Neural crest cell (in vitro differentiated cells): ENCODE results near the gene GUCA1A. TPM values are rescaled to one million over a fixed set of nuclear protein-coding genes. Genes with fewer than 3 reads are reported as not detected.
"Not testable (repeated sequence)": the region's sequence is repeated elsewhere in the genome, so short reads cannot be mapped to it uniquely, and the experiment has no call there.

Source experiments
- DNase-seq: peaks from one replicate; pipeline ENCODE4 v3.0.0; 2021; ENCODE audit warnings: low read depth, mixed read lengths, low spot score
- H3K27ac Mint-ChIP-seq: one replicate; pipeline ENCODE4 v1.8.0; 2021; ENCODE audit warnings: mild to moderate bottlenecking, mixed read lengths; ENCODE audit not compliant: unreplicated experiment
- H3K27me3 Mint-ChIP-seq: 2 replicates; pipeline ENCODE4 v1.8.0; 2021; ENCODE audit warnings: low read depth, mild to moderate bottlenecking, mixed read lengths
- H3K36me3 Mint-ChIP-seq: 2 replicates; pipeline ENCODE4 v1.8.0; 2021; ENCODE audit warnings: low read depth, mild to moderate bottlenecking, mixed read lengths
- H3K4me1 Mint-ChIP-seq: 2 replicates; pipeline ENCODE4 v1.8.0; 2021; ENCODE audit warnings: mixed read lengths
- H3K4me3 Mint-ChIP-seq: one replicate; pipeline ENCODE4 v1.8.0; 2021; ENCODE audit warnings: mild to moderate bottlenecking, mixed read lengths
- H3K9me3 Mint-ChIP-seq: 2 replicates; pipeline ENCODE4 v1.8.0; 2021; ENCODE audit warnings: mixed read lengths
- CTCF ChIP-seq: fragments of 200-600 bp; sonication (generic); conservative IDR thresholded peaks from 2 replicates; pipeline ENCODE4 v1.5.0; 2021; ENCODE audit warnings: antibody characterized with exemption, mild to moderate bottlenecking
- total RNA-seq: library from RNA; stranded (reverse); gene quantifications from 2 replicates; pipeline ENCODE4 v1.2.1, GENCODE V29; 2021

The GUCA1A gene
- total RNA-seq, 1 donor from 2014 or later = 1.3 TPM

GRCh38 chr6:42148058-42148457, 25.1 kb upstream of the GUCA1A start:
- Mint-ChIP-seq H3K36me3 (no peaks in the 10 kb centered on the region), H3K27ac (no peak overlapping the region), H3K9me3 (no peaks in the 10 kb centered on the region), H3K4me1 (no peaks in the 10 kb centered on the region), H3K27me3 (peaks cover 29% of the 10 kb centered on the region), H3K4me3 (no peak overlapping the region)
- no peak for TF ChIP-seq CTCF
- no peak for DNase-seq

- peaks cover 17% of the 10 kb centered on the region for H3K27me3 Mint-ChIP-seq
- no peak for TF ChIP-seq CTCF
- H3K4me1 Mint-ChIP-seq = no peaks in the 10 kb centered on the region
- H3K4me3 Mint-ChIP-seq = no peak overlapping the region
- no peak for DNase-seq
- H3K27ac Mint-ChIP-seq = no peak overlapping the region
- H3K36me3 Mint-ChIP-seq = no peaks in the 10 kb centered on the region
- H3K9me3 Mint-ChIP-seq = no peaks in the 10 kb centered on the region
These were observed 22.9 kb upstream of the GUCA1A start for GRCh38 chr6:42150254-42150653.

DNA sequence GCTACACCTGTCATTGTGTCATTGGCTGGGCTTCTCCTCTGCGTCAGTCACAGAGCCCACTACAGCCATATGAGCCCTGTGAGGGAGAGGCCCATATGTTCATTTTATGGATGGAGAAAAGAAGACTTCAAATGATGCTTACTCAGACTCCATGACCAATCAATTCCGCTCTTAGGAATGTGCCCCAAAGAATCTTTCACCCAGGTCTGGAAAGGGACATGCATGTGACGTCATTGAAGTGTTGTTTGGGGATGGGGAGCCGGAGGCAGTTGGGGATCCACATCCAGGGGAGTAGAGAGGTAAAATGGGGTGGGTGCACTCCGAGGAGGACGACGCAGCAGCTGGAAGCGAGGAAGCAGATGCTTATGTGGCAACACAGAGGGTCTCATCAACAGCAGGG, 21.1 kb upstream of the GUCA1A start:
- Mint-ChIP-seq H3K9me3 (no peaks in the 10 kb centered on the region), H3K4me3 (no peak overlapping the region), H3K27ac (no peak overlapping the region), H3K27me3 (peaks cover 14% of the 10 kb centered on the region), H3K36me3 (no peaks in the 10 kb centered on the region), H3K4me1 (no peaks in the 10 kb centered on the region)
- TF ChIP-seq CTCF = no peak
- DNase-seq = no peak

DNA sequence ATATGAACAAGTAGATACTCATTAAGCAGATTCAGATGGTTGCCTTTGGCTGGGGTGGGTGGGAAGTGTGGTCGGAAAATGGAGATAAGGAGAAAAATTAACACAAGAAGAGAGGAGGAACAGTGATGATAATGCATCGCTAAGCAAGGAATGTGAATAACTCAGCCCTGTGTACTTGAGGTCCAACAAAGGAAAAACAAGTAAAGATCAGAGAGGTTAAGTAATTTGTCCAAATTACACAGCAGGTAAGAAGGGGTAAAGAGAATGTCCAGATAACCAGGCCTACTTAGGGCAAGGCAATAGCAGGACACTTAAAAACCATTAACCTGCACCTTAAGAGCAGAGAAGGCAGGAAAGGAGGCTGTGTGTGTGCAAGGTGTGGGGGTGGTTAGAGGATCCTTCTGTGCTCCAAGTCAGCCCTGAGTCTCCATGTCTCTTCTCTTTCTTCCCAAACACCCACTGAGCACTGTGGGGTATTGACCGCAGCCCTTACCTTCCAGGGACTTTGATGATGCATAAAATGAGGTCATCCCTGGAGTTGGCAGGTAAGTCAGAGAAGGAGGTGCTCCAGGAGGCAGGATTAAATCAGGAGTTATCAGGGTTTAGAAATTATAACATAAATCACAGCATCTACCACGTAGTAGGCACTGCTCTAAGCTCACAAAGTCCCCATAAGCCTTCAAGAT, 20.5 kb upstream of the GUCA1A start:
- not testable (repeated sequence) for H3K36me3 Mint-ChIP-seq, H3K4me1 Mint-ChIP-seq

GRCh38 chr6:42153921-42154320, 19.2 kb upstream of the GUCA1A start:
- Mint-ChIP-seq H3K27ac (no peak overlapping the region), H3K4me1 (no peaks in the 10 kb centered on the region), H3K4me3 (no peak overlapping the region), H3K9me3 (no peaks in the 10 kb centered on the region), H3K27me3 (peaks cover 11% of the 10 kb centered on the region), H3K36me3 (no peaks in the 10 kb centered on the region)
- no peak for DNase-seq
- TF ChIP-seq CTCF = no peak

More for the DNA sequence above, 20.5 kb upstream of the GUCA1A start:
- not testable (repeated sequence) for H3K9me3 Mint-ChIP-seq, H3K27ac Mint-ChIP-seq, H3K4me3 Mint-ChIP-seq, DNase-seq
- H3K27me3 Mint-ChIP-seq = peaks cover 14% of the 10 kb centered on the region

DNA sequence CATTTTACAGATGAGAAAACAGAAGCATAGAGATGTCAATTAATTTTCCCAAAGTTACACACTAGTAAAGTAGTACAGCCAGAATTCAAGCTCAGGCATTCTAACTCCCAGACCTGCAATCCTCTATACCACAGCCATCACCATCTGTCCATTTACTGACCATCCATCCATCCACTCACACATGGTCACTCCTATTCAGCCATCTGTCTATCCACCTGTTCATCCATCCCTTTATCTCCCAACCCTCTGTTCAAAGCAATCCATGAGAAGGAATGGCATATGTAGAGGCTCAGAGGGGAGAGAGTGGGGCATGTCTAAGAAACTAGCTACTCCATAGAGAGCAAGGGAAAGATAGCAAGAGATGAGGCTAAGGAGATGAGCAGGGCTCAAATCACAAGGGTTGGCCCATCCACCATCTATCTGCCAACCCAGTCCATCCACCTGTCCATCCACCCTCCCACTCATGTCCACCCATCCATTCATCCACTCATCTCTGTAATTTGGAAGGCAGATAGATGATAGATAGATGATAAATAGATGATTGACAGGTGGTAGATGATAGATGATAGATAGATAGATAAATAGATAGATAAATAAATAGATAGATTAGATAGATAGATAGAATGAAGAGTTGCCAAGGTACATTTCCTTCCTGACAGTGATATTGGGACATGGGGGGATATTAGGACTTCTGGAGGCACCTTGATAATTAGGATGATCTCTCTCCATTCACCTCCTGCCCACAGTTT, 18.5 kb upstream of the GUCA1A start:
- Mint-ChIP-seq H3K9me3 (no peaks in the 10 kb centered on the region), H3K4me3 (no peak overlapping the region), H3K27me3 (peaks cover 11% of the 10 kb centered on the region), H3K4me1 (no peaks in the 10 kb centered on the region), H3K36me3 (no peaks in the 10 kb centered on the region), H3K27ac (no peak overlapping the region)
- no peak for DNase-seq
- TF ChIP-seq CTCF = no peak
